ENCODE data around the gene NINJ2.

- no peak for TF ChIP-seq CTCF (IDR thresholded peaks at IDR 0.05)
- no peak for TF ChIP-seq POLR2A (IDR thresholded peaks at IDR 0.05)
- no peak for TF ChIP-seq EP300 (IDR thresholded peaks at IDR 0.05)
- TF ChIP-seq POLR2AphosphoS5 (IDR thresholded peaks at IDR 0.05) = no peak
Observed at GRCh38 chr12:608921-609320, 54.3 kb downstream of the NINJ2 start.

All from gastroesophageal sphincter (tissue), 3 donors.